HG03175 (cell line): ENCODE measurements around the gene GNGT2.
A peak's percentile ranks its signal among the peaks of the same experiment; 100 is the strongest.
"Not testable (repeated sequence)": the region's sequence is repeated elsewhere in the genome, so short reads cannot be mapped to it uniquely, and the experiment has no call there.

Experiments
- ATAC-seq: cut with Tn5 transposase; IDR thresholded peaks from one replicate; pipeline ENCODE4 v1.9.1; 2021; ENCODE audit warnings: mild to moderate bottlenecking, moderate library complexity; ENCODE audit not compliant: unreplicated experiment

Gene GNGT2

DNA sequence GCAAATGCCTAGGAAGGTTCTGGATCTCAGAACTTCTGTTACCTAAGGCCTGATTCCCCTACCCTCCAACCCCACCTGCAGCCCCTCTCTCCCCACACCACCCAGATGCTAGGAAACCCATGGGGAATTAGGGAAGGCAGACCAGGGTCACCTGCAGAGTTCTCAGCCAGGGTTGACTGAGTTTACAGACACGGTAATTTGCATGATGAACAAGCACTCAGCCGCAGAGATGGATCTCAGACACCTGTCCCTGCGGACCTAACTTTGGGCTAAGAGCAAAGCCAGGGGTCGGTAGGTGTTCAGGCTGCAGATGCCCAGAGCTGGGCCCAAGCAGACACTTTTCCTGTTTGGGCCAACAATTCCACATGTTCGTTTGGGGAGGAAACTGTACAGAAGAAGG lies 3.0 kb upstream of the GNGT2 start:
- no peak for ATAC-seq

DNA sequence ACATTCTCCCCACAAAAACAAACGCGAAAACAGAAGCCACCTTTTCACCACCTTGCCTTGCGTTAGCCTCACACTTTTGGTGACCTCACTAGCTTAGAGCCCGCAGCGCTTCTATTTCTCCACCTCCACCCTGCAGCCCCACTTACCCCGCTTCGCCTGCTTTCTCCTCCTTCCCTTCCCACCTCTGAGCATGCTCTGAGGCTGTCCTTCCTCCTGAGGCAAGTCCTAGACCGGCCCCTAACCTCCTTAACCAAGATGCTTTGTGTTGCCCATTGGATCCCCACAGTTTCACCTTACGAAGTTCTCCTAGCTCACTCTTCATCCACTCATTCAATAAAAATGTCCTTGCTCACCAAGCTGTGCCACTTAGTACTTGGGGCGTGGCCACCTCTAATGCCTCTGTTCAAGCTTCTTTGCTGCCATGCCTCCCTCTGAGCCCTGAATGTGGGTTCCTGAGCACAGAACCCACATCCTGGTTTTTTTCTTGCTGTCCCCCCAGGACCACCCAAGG lies 1.3 kb downstream of the GNGT2 start:
- no peak for ATAC-seq

DNA sequence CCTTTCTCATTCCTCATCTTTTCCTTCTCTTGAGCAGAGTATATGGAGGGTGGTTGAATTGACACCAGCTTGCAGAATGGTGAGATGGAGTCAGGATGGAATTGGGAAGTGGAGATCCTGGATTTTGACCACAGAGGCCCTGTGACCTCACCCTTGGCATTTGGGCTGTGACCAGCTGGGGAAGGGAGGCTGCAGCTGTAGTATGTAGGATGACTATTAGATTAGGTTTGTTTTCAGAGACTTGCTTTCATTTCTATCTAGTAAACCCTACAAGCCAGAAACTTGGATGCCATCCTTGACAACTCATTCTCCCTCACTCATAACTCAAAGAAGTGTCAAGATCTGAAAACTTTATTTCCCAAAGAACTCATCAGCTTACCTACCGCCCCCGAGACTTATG lies 5.9 kb downstream of the GNGT2 start:
- ATAC-seq: no peak

DNA sequence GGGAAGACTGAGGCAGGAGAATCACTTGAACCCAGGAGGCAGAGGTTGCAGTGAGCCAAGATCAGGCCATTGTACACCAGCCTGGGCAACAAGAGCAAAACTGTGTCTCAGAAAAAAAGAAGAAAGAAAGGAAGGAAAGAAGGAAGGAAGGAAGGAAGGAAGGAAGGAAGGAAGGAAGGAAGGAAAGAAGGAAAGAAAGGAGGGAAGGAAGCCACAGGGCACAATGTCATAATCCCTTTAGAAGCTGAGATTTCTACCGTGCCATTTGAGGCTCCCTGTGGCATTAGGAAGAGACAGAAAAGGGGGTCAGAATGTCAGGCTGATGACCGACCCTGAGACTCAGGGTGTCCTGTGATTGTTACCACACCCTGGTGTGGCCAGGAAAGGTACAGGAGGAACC lies 6.6 kb downstream of the GNGT2 start:
- ATAC-seq: no peak

DNA sequence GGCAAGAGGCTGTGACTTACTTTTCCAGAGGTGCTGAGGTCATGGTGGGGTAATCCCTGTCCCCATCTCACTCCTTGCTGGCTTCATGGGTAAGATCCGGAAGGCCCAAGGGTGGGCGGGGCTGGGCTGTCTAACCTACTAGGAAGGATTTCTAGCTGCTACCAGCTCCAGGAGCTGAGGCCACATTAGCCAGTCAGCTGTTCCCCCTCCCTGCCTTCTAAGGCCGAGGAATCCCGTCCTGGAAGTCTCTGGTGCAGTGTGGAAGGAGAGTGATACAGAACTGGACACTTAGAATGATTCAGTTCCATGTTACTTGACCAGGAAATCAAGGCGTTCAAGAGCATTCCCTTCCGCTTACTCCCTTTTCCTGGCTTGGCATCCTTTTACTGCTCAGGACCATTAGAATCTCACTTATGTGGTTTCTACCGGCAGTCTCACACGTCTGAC lies 8.9 kb downstream of the GNGT2 start:
- no peak for ATAC-seq

DNA sequence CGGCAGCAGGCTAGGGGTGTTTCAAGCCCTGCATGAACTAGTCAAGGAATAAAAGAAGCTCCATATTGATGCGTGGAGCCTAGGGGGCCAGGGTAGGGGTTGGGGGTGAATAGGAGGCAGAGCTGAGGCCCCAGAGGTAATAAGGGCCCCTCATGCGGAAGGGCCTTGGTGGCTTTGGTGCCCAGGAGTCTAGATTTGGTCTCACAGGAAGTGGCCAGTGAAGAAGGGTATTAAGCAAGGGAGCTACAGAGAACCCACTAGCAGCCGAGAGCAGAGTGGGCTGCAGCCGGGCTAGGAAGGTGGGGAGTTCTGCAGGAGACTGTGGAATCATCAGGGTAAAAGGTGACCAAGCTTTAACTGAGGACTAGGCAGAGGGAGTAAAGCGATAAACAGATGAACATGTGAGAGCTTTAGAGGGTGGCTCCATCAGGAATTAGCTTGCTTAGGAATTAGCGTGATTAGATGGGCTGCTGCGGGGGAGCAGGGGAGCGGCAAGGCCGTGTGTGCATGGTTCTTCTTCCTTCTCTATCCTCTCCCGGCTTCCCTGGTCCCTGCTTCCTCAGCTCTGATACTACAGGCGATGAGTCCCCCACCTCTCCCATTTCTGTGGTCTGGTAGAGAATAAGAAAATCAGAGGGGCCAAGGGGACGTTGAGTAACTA lies 9.8 kb downstream of the GNGT2 start:
- no peak for ATAC-seq

DNA sequence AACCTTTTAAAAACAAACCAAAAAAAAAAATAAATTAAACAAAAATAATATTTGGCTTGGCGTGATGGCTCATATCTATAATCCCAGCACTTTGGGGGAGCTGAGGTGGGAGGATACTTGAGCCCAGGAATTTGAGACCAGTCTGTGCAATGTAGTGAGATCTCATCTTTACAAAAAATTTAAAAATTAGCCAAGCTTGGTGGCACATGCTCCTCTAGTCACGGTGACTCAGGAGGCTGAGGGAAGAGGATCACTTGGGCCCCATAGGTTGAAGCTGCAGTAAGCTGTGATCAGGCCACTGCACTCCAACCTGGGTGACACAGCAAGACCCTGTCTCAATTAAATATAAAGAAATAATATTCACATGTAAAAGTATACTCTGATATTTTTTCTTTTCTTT lies 12.2 kb downstream of the GNGT2 start:
- ATAC-seq: no peak

DNA sequence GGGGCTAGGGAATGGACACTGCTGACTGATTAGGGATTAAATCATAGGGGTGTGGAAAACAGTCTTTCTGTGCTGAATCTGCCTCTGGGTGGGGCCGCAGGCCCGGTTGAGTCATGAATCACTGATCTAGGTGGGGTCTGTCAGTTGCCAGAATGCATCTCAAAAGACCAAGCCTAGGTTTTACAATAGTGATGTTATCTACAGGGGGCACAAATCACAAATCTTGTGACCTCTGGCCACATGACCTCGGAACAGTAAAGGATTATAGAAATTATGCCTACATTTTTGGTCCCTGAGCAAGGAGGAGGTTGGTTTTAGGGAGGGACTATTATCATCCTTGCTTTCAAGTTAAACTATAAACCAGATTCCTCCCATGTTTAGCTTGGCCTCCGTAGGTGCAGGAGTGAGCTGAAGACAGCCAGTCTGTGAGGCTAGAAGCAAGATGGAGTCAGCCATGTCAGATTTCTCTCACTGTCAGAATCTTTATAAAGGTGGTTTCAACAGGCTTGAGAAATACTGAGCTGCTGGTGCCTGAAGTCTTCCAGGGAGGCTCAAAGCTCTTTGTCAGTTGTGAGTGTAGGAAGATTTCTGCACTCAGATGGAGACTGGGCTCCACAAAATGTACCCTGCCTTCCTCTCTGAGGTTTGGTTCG lies 12.9 kb downstream of the GNGT2 start:
- ATAC-seq: no peak

DNA sequence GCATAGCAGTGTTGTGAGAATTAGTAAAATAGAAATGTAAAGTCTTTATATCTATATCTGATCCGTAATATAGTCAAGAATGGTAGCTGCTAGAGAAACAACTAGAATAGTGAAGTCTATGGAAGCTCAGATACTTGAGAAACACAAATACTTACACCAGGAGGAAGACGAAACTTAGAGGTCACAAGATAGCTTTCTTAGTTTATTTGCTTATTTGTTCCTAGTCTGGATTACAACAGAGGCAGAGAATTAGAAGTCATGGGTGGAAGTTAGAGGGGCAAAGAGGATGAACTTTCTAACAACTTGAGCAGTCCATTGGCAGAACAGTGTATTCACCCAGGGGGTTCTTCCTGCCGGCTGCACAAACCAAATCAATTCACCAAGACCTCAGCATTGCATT lies 13.9 kb downstream of the GNGT2 start:
- ATAC-seq: no peak

DNA sequence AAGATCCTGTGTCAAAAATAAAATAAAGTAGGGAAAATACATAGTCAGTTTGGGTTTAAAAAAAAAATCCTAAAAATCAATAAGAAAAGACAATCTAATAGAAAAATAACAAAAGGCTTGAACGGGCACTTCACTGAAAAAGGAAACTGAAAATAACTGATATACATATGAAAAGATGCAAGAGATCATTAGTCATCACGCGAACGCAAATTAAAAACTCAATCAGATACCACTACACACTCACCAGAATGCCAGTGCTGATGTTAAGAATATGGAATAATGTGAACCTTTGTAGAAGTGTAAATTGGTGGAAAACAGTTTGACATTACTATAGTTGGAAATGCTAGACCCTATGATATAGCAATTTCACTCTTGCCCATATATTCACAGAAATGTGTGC lies 14.6 kb downstream of the GNGT2 start:
- ATAC-seq: no peak

DNA sequence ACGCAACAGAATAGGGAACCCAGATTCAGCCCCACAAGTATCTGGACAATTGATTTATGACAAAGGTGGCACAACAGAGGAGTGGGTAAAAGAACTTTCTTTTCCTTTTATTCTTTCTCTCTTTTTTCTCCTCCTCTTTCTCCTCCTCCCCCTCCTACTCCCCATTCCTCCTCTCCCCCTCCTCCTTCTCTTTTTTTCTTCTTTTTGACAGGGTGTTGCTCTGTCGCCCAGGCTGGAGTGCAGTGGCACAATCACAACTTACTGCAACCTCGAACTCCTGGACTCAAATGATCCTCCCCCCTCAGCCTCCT lies 16.1 kb downstream of the GNGT2 start:
- no peak for ATAC-seq

DNA sequence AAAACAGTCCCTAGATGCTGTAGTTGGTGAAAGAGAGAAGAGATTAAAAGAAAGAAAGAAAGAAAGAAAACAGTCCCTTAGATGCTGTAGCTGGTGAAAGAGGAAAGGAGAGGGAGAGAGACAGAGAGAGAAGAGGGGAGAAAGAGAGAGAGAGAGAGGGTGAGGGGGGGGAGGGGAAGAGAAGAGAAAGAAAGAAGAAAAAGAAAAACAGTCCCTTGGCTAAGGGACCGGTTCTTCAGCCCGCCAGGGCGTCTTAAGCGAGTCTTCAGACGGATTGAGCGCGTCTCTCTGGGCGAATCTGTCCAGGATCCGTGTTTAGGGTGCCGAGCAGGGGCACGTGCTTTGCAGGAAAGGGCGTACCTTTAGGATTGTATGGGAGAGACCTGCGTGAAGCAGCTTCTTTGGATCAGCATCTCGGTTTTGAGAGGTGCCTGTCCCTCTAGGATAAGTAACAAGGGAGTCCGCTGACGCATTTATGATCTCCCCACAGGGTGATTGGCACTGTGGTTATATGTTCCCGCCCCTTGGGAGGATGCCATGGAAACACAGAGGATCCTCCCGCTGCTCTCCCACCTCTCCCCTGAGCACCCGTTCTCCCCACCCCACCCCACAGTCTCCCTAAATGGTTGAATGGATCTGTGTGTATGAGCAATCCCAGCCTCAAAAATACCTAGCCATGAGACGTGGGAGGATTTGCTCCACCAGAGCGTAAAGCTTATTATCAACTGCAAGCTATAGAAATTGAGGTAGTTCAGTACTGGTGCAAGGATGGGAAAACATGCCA lies 16.7 kb downstream of the GNGT2 start:
- no peak for ATAC-seq

DNA sequence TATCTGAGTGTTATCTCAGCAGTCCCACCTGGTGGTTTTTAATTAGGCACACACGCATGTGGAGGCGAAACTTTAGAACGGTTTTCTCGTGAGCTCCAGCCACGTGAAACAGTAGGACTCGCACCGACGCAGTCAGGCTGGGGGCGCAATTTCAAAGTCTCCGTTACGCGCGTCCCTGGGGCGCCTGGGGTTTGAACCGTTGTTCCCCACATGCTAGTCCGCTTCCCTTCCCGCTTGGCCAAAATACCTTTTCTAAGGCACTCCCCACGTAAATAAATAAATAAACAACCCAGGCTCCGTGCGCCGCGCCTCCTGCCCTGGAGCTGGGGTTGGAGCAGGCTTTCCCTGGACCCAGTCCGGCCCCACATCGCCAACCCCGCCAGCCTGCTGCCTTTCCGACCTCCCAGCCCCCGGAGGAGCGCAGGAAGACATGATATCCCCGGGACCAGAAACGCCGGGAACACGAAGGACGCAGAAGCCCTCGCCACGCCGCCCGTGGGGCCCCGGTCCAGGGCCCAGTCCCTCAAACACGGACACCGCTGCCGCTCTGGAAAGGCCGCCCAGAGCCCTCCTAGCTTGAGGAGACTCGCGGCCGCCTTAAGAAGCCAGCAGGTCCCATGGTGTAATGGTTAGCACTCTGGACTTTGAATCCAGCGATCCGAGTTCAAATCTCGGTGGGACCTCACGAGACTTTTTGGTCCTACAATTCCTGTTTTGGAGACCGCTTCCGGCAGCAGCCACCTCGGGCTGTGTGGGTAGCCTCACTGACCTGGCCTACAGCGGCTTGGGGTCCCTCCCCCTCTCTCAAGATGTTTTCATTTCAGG lies 18.2 kb downstream of the GNGT2 start:
- ATAC-seq: peak; percentile 49

DNA sequence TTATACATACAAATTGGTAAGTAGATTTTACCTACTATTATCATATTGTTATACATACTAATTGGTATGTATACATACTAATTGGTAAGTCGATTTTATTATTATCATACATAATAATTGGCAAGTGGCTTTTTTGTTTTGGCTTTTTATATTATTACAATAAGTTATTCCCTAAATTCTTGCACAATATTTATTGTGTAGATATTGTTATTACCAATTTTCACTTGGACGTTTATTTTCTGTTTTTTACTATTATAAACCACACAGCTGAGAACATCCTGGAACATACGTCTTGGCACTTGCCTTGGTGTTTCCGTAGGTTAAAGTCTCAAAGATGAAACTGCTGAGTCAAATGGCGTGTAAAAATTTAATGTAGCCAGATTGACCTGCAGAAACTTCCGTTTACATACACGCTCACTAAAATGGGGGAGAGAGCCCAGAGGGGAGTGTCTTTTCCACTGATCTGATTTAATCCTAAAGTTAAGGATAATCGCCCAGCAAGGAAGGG lies 18.9 kb downstream of the GNGT2 start:
- ATAC-seq: peak; percentile 9

DNA sequence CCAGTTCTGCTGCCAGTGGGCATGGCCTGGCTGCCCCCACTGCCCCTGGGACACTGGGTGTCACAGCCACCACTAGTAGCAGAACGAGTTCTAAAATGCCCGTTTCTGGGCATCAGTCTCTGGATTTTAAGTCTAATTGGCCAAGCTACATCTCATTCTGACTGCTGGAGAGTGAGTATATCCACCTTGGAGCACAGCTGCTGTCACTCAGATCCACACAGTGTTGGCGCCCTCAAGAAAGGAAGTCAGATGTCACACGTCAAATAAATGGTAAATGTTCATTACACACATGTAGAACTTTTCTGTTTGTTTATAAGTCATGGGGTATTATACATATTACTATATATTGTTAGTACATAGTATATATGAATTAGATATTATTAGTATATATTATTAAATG lies 19.4 kb downstream of the GNGT2 start:
- no peak for ATAC-seq

DNA sequence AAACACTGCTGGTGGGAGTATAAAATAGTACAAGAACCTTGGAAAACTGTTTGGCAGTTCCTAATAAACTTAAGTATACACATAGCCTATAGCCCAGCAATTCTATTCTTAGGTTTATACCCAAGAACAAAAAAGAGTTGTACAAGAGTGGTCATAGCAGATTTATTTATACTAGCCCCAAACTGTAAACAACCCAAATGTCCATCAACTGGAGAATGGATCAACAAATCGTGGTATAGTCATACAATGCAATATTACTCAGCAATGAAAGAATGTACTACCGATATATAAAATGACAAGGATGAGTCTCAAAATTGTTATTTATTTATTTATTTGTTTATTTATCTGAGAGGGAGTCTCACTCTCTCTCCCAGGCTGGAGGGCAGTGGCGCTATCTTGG lies 23.1 kb downstream of the GNGT2 start:
- ATAC-seq: no peak

DNA sequence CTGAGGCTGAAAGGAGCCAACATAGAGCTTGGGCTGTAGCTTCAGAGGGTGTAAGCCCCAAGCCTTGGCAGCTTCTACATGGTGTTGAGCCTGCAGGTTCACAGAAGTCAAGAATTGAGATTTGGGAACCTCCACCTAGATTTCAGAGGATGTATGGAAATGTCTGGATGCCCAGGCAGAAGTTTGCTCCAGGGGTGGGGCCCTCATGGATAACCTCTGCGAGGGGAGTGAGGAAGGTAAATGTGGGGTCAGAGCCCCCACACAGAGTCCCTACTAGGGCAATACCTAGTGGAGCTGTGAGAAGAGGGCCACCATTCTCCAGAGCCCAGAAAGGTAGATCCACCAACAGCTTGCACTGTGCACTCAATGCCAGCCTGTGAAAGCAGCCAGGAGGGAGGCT lies 25.0 kb downstream of the GNGT2 start:
- ATAC-seq: not testable (repeated sequence)

DNA sequence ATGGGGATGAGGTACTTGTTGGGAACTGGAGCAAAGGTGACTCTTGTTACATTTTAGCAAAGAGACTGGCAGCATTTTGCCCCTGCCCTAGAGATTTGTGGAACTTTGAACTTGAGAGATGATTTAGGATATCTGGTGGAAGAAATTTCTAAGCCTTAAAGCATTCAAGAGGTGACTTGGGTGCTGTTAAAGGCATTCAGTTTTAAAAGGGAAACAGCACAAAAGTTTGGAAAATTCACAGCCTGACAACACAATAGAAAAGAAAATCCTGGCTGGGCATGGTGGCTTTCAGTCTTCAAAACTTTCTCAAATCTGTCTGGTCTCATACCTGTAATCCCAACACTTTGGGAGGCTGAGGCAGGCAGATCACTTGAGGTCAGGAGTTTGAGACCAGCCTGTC lies 25.9 kb downstream of the GNGT2 start:
- not testable (repeated sequence) for ATAC-seq

DNA sequence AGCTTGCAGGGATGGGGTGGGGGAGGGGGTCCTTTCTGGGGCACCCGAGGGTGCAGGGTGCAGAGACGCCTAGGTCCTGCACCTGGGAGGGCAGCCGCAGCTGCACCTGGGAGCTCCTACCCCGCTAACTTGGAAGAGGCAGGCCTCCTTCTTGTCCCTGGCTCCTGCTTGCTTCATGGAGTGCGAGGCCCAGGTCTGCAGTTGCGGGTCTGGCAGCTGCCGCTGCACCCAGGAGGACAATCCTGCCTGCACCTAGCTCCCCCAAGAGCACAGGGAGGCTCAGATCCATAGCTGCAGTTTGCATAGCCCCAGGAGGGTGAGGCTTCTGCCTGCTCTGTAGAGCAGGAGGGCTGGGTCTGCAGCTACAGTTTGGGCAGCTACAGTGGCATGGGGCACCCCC lies 26.6 kb downstream of the GNGT2 start:
- no peak for ATAC-seq

DNA sequence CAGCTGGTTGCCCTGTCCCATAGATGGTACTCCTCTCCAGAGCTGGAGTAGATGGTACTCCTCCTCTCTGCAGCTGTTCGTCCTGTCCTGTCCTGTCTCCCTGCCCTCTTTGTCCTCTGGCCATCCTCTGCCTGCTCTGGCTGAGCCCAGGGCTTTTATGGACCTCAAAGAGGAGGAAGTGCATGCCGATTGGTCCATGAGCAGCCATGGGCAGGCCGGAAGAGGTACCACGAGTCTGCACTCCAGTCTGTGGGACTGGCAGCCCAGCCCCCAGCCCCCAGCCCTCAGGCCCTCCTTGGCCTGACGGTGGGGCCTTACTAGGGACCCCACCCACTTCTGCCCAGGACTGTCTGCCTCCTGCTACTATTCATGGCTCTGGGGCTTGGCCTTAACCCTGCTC lies 27.0 kb downstream of the GNGT2 start:
- no peak for ATAC-seq

DNA sequence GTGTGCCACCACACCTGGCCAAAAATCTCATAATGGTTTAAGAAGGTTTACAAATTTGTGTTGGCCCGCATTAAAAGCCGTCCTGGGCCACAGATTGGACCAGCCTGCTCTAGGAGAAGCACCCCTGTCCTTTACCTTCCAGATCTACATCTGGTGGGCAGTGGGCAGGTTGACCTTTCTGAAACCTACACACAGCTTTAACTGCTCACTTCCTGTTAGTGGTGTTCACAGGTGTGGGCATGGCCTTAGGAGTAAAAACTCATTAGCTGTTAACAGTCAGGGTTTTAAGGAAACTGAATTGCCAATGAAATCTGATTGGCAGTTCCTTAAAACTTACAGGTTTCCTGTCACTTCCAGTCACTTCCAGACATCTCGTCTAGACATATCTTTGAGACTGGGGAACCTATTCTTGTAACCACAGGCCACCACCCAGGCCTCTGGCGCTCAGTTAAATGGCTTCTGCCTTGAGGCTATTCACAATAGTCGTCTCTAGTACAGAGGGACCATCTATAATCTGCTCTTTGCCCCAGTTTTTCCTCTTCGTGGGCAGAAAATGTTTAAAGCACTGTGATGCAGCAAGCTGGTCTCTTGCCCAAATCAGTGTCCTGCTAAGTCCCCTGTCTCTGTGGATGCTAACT lies 29.3 kb downstream of the GNGT2 start:
- no peak for ATAC-seq
